ENCODE results near the gene ETNK2. TPM values are rescaled to one million over a fixed set of nuclear protein-coding genes. Genes with fewer than 3 reads are reported as not detected.

The ETNK2 gene
- total RNA-seq, 1 donor from 2014 or later = 15.6 TPM

- TF ChIP-seq, protein P1, sequence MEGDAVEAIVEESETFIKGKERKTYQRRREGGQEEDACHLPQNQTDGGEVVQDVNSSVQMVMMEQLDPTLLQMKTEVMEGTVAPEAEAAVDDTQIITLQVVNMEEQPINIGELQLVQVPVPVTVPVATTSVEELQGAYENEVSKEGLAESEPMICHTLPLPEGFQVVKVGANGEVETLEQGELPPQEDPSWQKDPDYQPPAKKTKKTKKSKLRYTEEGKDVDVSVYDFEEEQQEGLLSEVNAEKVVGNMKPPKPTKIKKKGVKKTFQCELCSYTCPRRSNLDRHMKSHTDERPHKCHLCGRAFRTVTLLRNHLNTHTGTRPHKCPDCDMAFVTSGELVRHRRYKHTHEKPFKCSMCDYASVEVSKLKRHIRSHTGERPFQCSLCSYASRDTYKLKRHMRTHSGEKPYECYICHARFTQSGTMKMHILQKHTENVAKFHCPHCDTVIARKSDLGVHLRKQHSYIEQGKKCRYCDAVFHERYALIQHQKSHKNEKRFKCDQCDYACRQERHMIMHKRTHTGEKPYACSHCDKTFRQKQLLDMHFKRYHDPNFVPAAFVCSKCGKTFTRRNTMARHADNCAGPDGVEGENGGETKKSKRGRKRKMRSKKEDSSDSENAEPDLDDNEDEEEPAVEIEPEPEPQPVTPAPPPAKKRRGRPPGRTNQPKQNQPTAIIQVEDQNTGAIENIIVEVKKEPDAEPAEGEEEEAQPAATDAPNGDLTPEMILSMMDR (conservative IDR thresholded peaks at IDR 0.05; ENCODE audit: low read depth, low read length) = no peak
- no peak within 1 kb of the TSS for H3K4me3 ChIP-seq (ENCODE audit: low read depth, low read length)
- no peak for DNase-seq (ENCODE audit: low read depth)
Measured at GRCh38 chr1:204196068-204196795, 44.4 kb upstream of the ETNK2 start, which contains the start of gene KISS1. Gene KISS1, minus strand, starts transcription at chr1:204196491. Its CDS starts 3,615 bp downstream, at chr1:204192876.

DNA sequence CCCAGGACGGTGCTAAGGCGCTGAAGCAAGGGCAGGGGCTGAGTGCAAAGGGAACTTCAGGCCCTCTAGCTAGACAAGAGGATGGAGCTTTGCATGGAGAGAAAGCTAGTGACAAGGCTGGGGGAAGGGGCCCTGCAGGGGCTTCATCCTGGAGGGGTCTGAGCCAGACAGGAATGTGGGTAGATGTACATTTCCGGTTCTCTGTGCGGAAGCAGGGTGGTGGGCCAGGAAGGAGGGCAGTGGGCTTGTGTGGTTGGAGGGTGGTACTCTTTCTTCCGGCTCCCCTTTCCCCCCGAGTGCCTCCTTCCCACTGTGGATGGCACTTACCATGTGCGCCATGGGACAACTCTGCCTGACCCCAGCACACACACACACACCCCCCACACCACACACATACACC, 42.9 kb upstream of the ETNK2 start:
- no peak overlapping the region for H3K4me3 ChIP-seq (ENCODE audit: low read depth, low read length)
- no peak for DNase-seq (ENCODE audit: low read depth)
- TF ChIP-seq, protein P1 (conservative IDR thresholded peaks at IDR 0.05; ENCODE audit: low read depth, low read length) = no peak

DNA sequence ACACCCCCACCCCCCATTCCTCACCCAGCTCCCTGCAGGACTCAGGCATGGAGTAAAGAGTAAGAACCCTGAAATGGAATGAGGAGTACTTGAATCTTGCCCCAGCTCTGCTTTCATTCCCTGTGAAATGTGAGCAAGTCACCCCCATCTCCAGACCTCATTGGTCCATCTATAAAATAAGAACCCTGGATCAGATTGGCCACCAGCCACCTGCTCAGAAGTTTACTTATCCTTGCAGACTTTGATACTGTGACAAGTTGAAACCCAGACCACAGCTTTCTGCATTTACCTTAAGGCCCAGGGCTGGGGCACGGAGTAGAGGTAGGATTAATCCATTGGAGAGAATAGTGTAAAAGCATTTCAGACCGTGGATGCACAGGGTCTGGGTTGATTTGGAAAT, 42.2 kb upstream of the ETNK2 start:
- TF ChIP-seq, protein P1 (conservative IDR thresholded peaks at IDR 0.05; ENCODE audit: low read depth, low read length) = no peak
- DNase-seq (ENCODE audit: low read depth) = no peak
- no peak overlapping the region for H3K4me3 ChIP-seq (ENCODE audit: low read depth, low read length)

- H3K4me3 ChIP-seq (ENCODE audit: low read depth, low read length) = no peak overlapping the region
- no peak for DNase-seq (ENCODE audit: low read depth)
- TF ChIP-seq, protein P1 (conservative IDR thresholded peaks at IDR 0.05; ENCODE audit: low read depth, low read length) = no peak
Measured at GRCh38 chr1:204192589-204193352, 40.9 kb upstream of the ETNK2 start.

- TF ChIP-seq, protein P1 (conservative IDR thresholded peaks at IDR 0.05; ENCODE audit: low read depth, low read length) = no peak
- DNase-seq (ENCODE audit: low read depth) = no peak
- no peak overlapping the region for H3K4me3 ChIP-seq (ENCODE audit: low read depth, low read length)
Measured at GRCh38 chr1:204192046-204192445, 40.2 kb upstream of the ETNK2 start.

- no peak overlapping the region for H3K4me3 ChIP-seq (ENCODE audit: low read depth, low read length)
- DNase-seq (ENCODE audit: low read depth) = no peak
- TF ChIP-seq, protein P1 (conservative IDR thresholded peaks at IDR 0.05; ENCODE audit: low read depth, low read length) = no peak
Measured at GRCh38 chr1:204191456-204191855, 39.6 kb upstream of the ETNK2 start.
